ENCODE data around the gene ITGBL1. TPM values are rescaled to one million over a fixed set of nuclear protein-coding genes. Genes with fewer than 3 reads are reported as not detected.

Gene ITGBL1
- total RNA-seq, 2 donors from 2014 or later = not detected

DNA sequence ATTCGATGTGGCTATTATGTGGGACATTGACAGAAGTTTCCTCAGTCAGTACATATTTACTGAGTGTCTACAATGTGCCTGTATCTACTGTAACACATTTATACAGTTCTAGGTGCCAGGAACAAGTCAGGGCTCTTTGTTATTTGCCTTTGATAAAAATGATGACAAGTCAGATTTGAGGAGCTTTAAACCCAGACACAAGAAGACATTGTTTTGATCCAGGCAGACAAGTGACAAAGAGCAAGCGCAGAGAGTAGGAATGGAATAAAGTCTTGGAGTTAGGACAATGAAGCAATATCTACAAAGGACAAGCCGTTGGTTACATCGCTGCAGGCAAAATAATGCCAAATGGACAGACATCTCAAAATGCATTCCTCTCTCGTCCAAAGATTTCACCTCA lies 70.1 kb downstream of the ITGBL1 start:
- Histone ChIP-seq H3K9me3 (ENCODE audit: control insufficient read depth, low read length) (no peaks in the 10 kb centered on the region), H3K36me3 (ENCODE audit: control insufficient read depth, insufficient read depth, low read length) (no peaks in the 10 kb centered on the region), H3K4me1 (ENCODE audit: control insufficient read depth, insufficient read depth, low read length) (no peaks in the 10 kb centered on the region), H3K4me3 (ENCODE audit: low read length) (no peak overlapping the region), H3K9ac (ENCODE audit: extremely low read depth, low read length, poor library complexity, severe bottlenecking) (no peak overlapping the region), H3K27ac (ENCODE audit: low read depth, low read length) (no peak overlapping the region), H3K27me3 (ENCODE audit: control insufficient read depth, insufficient read depth, low read length, poor library complexity, severe bottlenecking) (no peaks in the 10 kb centered on the region)
- DNase-seq = no peak
- Mint-ChIP-seq H3K4me3 (no peak overlapping the region), H3K9me3 (no peaks in the 10 kb centered on the region), H3K27me3 (ENCODE audit: insufficient read depth) (no peaks in the 10 kb centered on the region), H3K4me1 (no peaks in the 10 kb centered on the region), H3K27ac (no peak overlapping the region), H3K36me3 (ENCODE audit: low read depth) (no peaks in the 10 kb centered on the region)
- TF ChIP-seq, protein P1, sequence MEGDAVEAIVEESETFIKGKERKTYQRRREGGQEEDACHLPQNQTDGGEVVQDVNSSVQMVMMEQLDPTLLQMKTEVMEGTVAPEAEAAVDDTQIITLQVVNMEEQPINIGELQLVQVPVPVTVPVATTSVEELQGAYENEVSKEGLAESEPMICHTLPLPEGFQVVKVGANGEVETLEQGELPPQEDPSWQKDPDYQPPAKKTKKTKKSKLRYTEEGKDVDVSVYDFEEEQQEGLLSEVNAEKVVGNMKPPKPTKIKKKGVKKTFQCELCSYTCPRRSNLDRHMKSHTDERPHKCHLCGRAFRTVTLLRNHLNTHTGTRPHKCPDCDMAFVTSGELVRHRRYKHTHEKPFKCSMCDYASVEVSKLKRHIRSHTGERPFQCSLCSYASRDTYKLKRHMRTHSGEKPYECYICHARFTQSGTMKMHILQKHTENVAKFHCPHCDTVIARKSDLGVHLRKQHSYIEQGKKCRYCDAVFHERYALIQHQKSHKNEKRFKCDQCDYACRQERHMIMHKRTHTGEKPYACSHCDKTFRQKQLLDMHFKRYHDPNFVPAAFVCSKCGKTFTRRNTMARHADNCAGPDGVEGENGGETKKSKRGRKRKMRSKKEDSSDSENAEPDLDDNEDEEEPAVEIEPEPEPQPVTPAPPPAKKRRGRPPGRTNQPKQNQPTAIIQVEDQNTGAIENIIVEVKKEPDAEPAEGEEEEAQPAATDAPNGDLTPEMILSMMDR (conservative IDR thresholded peaks at IDR 0.05) = no peak
- WGBS, 2 experiments (ENCODE audit: insufficient coverage in 1 of 2, insufficient read length in 1 of 2) = 83 to 94% methylated on average over 1 to 5 of the region's 5 CpGs

DNA sequence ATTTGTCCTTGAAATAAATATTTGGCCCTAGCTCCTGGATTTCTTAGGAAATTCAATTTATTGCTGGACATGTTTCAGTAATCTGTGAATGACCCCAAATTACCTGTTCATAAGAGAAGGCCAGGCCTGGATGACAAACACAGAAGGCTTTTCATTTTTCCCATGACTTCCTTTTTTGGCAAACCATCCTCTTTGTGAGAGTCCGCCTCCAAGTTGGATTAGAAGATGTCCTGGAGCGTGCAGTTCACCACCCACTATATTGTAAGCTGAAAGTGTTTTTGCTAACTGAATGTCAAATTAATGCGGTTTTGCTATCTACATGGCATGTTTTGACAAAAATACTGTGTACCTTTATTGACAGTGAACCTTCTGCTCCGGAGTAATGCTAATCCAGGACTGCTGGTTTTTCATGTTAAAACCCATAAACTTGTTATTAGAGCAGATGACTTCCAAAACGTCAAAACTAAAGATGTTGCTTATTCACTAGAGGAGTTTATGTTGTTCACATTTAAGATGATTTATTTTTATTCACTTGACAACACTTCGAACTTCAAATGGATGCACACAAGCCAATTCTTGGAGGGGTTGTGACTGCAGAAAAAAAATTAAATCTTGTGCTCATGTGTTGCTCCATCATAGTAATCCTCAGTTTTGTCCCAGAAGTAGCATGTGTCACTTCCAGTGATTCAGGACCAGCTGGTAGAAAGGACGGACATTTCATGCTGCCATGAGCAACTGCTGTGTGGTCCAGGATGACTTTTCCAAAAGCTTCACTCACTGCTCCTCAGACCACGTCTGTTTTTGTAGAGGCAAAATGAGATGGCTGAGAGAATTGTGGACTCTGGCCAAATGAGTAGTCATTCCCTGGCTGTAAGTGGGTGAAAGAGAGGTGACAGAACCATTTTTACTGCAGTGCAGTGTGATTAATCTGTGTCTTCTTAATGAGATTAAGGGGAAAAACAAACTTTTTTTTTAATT lies 71.0 kb downstream of the ITGBL1 start:
- H3K27me3 Mint-ChIP-seq (ENCODE audit: insufficient read depth) = no peaks in the 10 kb centered on the region

DNA sequence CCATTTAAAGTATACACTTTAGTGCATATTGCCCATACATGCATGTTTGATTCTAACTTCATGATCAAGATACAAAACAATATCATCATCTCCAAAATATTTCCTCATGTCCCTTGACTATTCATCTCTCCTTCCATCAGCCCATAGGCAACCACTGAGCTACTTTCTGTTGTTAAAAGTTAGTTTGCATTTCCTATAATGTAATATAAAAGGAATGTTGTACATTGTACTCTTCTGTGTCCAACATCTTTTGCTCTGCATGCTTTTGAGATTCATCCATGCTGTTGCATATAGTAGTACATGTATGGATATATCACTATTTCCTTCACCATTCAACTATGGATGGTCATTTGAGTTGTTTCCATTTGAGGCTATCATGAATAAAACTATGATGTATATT lies 74.7 kb downstream of the ITGBL1 start:
- Mint-ChIP-seq H3K36me3 (ENCODE audit: low read depth) (no peaks in the 10 kb centered on the region), H3K4me3 (no peak overlapping the region), H3K27ac (no peak overlapping the region), H3K9me3 (no peaks in the 10 kb centered on the region), H3K27me3 (ENCODE audit: insufficient read depth) (no peaks in the 10 kb centered on the region), H3K4me1 (peaks cover 7% of the 10 kb centered on the region)
- Histone ChIP-seq H3K9me3 (ENCODE audit: control insufficient read depth, low read length) (no peaks in the 10 kb centered on the region), H3K36me3 (ENCODE audit: control insufficient read depth, insufficient read depth, low read length) (no peaks in the 10 kb centered on the region), H3K27me3 (ENCODE audit: control insufficient read depth, insufficient read depth, low read length, poor library complexity, severe bottlenecking) (no peaks in the 10 kb centered on the region), H3K4me1 (ENCODE audit: control insufficient read depth, insufficient read depth, low read length) (peaks cover 3% of the 10 kb centered on the region), H3K27ac (ENCODE audit: low read depth, low read length) (no peak overlapping the region), H3K4me3 (ENCODE audit: low read length) (no peak overlapping the region), H3K9ac (ENCODE audit: extremely low read depth, low read length, poor library complexity, severe bottlenecking) (no peak overlapping the region)
- no peak for DNase-seq
- TF ChIP-seq, protein P1 (conservative IDR thresholded peaks at IDR 0.05) = no peak

More for the DNA sequence above, 71.0 kb downstream of the ITGBL1 start:
- TF ChIP-seq, protein P1 (conservative IDR thresholded peaks at IDR 0.05) = no peak
- H3K4me3 ChIP-seq (ENCODE audit: low read length) = no peak overlapping the region
- H3K4me3 Mint-ChIP-seq = no peak overlapping the region
- H3K9ac ChIP-seq (ENCODE audit: extremely low read depth, low read length, poor library complexity, severe bottlenecking) = no peak overlapping the region
- no peaks in the 10 kb centered on the region for H3K4me1 ChIP-seq (ENCODE audit: control insufficient read depth, insufficient read depth, low read length)
- no peaks in the 10 kb centered on the region for H3K27me3 ChIP-seq (ENCODE audit: control insufficient read depth, insufficient read depth, low read length, poor library complexity, severe bottlenecking)
- H3K27ac Mint-ChIP-seq = no peak overlapping the region
- H3K9me3 Mint-ChIP-seq = no peaks in the 10 kb centered on the region
- WGBS, 2 experiments (ENCODE audit: insufficient coverage in 1 of 2, insufficient read length in 1 of 2) = 83 to 84% methylated on average over 4 to 8 of the region's 8 CpGs
- DNase-seq = no peak
- no peaks in the 10 kb centered on the region for H3K9me3 ChIP-seq (ENCODE audit: control insufficient read depth, low read length)
- H3K36me3 Mint-ChIP-seq (ENCODE audit: low read depth) = no peaks in the 10 kb centered on the region
- H3K4me1 Mint-ChIP-seq = no peaks in the 10 kb centered on the region
- no peaks in the 10 kb centered on the region for H3K36me3 ChIP-seq (ENCODE audit: control insufficient read depth, insufficient read depth, low read length)
- no peak overlapping the region for H3K27ac ChIP-seq (ENCODE audit: low read depth, low read length)

Data from endodermal cell (in vitro differentiated cells).